Prostate gland (tissue), 2 donors: Measurements from ENCODE around the gene UGT2A1.

Source experiments
- POLR2A ChIP-seq: fragments of 450-650 bp; IDR thresholded peaks from one replicate; pipeline ENCODE4 v1.6.1; 2016; ENCODE audit warnings: antibody characterized with exemption, mild to moderate bottlenecking
- TF ChIP-seq, protein P1 (sequence below), 4 experiments: fragments of 200-600 bp in 2 of 4; fragments of 450-650 bp in 2 of 4; sonication (generic) in 2 of 4; IDR thresholded peaks; 1 replicate in 3 of 4; 2 replicates in 1 of 4; pipeline ENCODE4 v1.5.1; 2016 to 2019; ENCODE audit warnings: antibody characterized with exemption in 4 of 4, mild to moderate bottlenecking in 2 of 4, moderate library complexity in 2 of 4

DNA sequence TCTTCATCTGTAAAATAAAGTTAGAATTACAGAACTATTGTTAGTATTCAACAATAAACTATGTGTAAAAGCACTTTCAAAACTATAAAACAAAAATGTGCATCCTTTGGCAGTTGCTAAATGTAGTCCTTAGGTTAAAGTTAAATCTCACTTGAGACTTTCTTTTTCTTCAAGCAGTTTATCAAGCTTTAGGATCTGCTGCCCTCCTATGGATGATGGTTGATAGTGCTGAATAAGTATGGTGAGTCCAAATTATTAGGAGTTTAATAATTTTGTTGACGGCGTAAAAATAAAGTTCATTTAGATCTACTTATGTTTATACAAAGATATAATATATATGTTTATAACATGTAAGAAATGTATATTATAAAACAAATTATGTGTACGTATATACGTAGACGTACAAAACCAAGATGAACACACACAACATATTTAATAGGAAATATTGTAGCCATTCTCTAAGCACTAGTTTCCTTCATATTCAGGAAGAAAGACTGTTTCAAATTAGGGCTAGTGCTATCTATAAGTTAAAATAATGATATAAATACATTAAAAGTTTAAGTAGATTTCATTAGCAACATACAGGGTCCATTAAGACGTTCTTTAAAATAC lies 35.9 kb downstream of the UGT2A1 start:
- TF ChIP-seq, protein P1, sequence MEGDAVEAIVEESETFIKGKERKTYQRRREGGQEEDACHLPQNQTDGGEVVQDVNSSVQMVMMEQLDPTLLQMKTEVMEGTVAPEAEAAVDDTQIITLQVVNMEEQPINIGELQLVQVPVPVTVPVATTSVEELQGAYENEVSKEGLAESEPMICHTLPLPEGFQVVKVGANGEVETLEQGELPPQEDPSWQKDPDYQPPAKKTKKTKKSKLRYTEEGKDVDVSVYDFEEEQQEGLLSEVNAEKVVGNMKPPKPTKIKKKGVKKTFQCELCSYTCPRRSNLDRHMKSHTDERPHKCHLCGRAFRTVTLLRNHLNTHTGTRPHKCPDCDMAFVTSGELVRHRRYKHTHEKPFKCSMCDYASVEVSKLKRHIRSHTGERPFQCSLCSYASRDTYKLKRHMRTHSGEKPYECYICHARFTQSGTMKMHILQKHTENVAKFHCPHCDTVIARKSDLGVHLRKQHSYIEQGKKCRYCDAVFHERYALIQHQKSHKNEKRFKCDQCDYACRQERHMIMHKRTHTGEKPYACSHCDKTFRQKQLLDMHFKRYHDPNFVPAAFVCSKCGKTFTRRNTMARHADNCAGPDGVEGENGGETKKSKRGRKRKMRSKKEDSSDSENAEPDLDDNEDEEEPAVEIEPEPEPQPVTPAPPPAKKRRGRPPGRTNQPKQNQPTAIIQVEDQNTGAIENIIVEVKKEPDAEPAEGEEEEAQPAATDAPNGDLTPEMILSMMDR (IDR thresholded peaks at IDR 0.05): peak in 3 of 4 experiments; percentile 46 to 78 (median 68)
- no peak for TF ChIP-seq POLR2A
